ENCODE data around the gene SLX4IP.

SLX4IP gene

GRCh38 chr20:10513931-10514575 lies 78.9 kb downstream of the SLX4IP start:
- H3K4me3 ChIP-seq (ENCODE audit: low read depth, low read length), result no peak overlapping the region
- DNase-seq (ENCODE audit: low read depth), result no peak
- TF ChIP-seq CTCF (IDR thresholded peaks at IDR 0.05; ENCODE audit: control insufficient read depth, extremely low read depth, insufficient read depth), result no peak

- no peak for TF ChIP-seq CTCF (IDR thresholded peaks at IDR 0.05; ENCODE audit: control insufficient read depth, extremely low read depth, insufficient read depth)
- DNase-seq (ENCODE audit: low read depth), result no peak
- no peak overlapping the region for H3K4me3 ChIP-seq (ENCODE audit: low read depth, low read length)
Measured at GRCh38 chr20:10516529-10516928, 81.4 kb downstream of the SLX4IP start.

GRCh38 chr20:10519361-10520046 lies 84.4 kb downstream of the SLX4IP start:
- no peak for DNase-seq (ENCODE audit: low read depth)
- H3K4me3 ChIP-seq (ENCODE audit: low read depth, low read length), result no peak overlapping the region
- TF ChIP-seq CTCF (IDR thresholded peaks at IDR 0.05; ENCODE audit: control insufficient read depth, extremely low read depth, insufficient read depth), result no peak

- DNase-seq (ENCODE audit: low read depth), result no peak
- no peak overlapping the region for H3K4me3 ChIP-seq (ENCODE audit: low read depth, low read length)
- no peak for TF ChIP-seq CTCF (IDR thresholded peaks at IDR 0.05; ENCODE audit: control insufficient read depth, extremely low read depth, insufficient read depth)
Measured at GRCh38 chr20:10520528-10520927, 85.4 kb downstream of the SLX4IP start.

GRCh38 chr20:10521068-10521831 lies 86.1 kb downstream of the SLX4IP start:
- H3K4me3 ChIP-seq (ENCODE audit: low read depth, low read length), result no peak overlapping the region
- no peak for DNase-seq (ENCODE audit: low read depth)
- TF ChIP-seq CTCF (IDR thresholded peaks at IDR 0.05; ENCODE audit: control insufficient read depth, extremely low read depth, insufficient read depth), result no peak

- H3K4me3 ChIP-seq (ENCODE audit: low read depth, low read length), result no peak overlapping the region
- TF ChIP-seq CTCF (IDR thresholded peaks at IDR 0.05; ENCODE audit: control insufficient read depth, extremely low read depth, insufficient read depth), result no peak
- DNase-seq (ENCODE audit: low read depth), result no peak
Measured at GRCh38 chr20:10521836-10522235, 86.7 kb downstream of the SLX4IP start.

Measured in LNCaP clone FGC (cell line).